Sigmoid colon (tissue), 4 donors: ENCODE measurements around the gene PDE4D.
A peak's percentile ranks its signal among the peaks of the same experiment; 100 is the strongest.

Source experiments
- CTCF ChIP-seq, 4 experiments: fragments of 450-650 bp in 3 of 4; fragments of 200-600 bp in 1 of 4; IDR thresholded peaks; one replicate each; pipeline ENCODE4 v1.5.1; 2016 to 2019; ENCODE audit warnings: antibody characterized with exemption in 4 of 4, mild to moderate bottlenecking in 3 of 4, moderate library complexity in 2 of 4
- EP300 ChIP-seq, 4 donors: sonication (generic); formaldehyde crosslinking; IDR thresholded peaks; one replicate each; pipeline ENCODE4 v1.6.1; 2017; ENCODE audit warnings: antibody characterized with exemption in 4 of 4
- POLR2A ChIP-seq, 2 donors: fragments of 450-650 bp; IDR thresholded peaks; one replicate each; pipeline ENCODE4 v1.6.1; 2016; ENCODE audit warnings: antibody characterized with exemption in 2 of 2, mild to moderate bottlenecking in 2 of 2, moderate library complexity in 2 of 2
- POLR2AphosphoS5 ChIP-seq, 4 donors: sonication (generic); formaldehyde crosslinking; IDR thresholded peaks; one replicate each; pipeline ENCODE4 v1.6.1; 2017; ENCODE audit warnings: antibody characterized with exemption in 4 of 4

GRCh38 chr5:59069438-59070079, 824.0 kb downstream of the PDE4D start:
- TF ChIP-seq POLR2A (IDR thresholded peaks at IDR 0.05) = no peak
- TF ChIP-seq POLR2AphosphoS5 (IDR thresholded peaks at IDR 0.05) = peak in 3 of 4 donors; percentile 59 to 74 (median 65)
- TF ChIP-seq CTCF (IDR thresholded peaks at IDR 0.05) = no peak
- no peak for TF ChIP-seq EP300 (IDR thresholded peaks at IDR 0.05)
